Measurements from ENCODE around the gene TSNAXIP1. TPM values are rescaled to one million over a fixed set of nuclear protein-coding genes. Genes with fewer than 3 reads are reported as not detected.
A peak's percentile ranks its signal among the peaks of the same experiment; 100 is the strongest.

Gene TSNAXIP1
- total RNA-seq, 1 experiment from 2014 or later: 1.2 TPM

DNA sequence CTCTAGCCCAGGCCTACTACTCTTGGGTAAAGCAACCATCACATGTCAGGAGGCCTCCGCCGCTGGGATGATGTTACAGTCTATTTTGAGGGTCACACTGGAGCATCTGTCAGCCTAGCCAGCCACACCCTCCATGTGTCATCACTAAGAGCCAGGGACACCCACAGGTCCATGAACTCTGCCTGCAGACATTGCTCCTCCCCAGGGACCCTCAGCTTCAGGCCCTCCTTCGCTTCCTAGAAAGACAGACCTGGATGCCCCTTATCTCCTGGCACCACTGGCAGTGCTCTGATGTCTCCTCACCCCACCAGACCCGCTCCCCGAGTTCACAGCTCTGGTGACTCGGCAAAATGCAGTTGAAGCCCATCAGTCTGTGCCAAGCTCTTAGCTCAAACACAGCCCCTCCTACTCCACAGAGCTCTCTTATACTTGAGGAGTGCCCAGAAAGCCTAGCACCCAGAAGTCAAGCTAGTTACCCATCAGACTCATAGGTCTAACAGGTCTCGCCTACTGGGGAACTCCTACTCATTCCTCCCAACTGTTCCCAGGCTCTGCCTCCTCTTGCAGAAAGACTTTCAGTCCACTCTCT, 6.3 kb upstream of the TSNAXIP1 start:
- no peaks in the 10 kb centered on the region for H3K9me3 ChIP-seq (ENCODE audit: control insufficient read depth in 1 of 2, insufficient read depth in 1 of 2, low read depth in 1 of 2, low read length in 2 of 2)
- H3K4me2 ChIP-seq (ENCODE audit: low read length): peak overlapping the region; percentile 21; the same call in 1 of the 2 replicates
- no TSS peak for BruUV-seq (replicated peaks)
- peaks cover 7 to 15% of the 10 kb centered on the region in 2 experiments; a peak in 3 of 4 replicates for H3K4me1 ChIP-seq (ENCODE audit: control insufficient read depth in 1 of 2, insufficient read depth in 2 of 2, low read length in 2 of 2)
- no peaks in the 10 kb centered on the region for H3K27me3 ChIP-seq (ENCODE audit: insufficient read depth, low read length)
- DNase-seq (ENCODE audit: low read depth, low spot score): no peak
- ChIA-PET CTCF (interaction anchor here (0.9 kb wide), 1 partner anchor 16 kb away, joined by 4 read pairs; no protein-coding TSS in a partner anchor), POLR2A (no interaction called here), RAD21 (ENCODE audit: low non-redundant PET in 1 of 2, low total read pairs in 2 of 2, uncharacterized antibody in 2 of 2, unreplicated experiment in 2 of 2) (no interaction called here)
- no peak overlapping the region for H3K4me3 ChIP-seq (replicated peaks in 1 of 2; ENCODE audit: low read depth in 1 of 2, low read length in 2 of 2)
- H4K20me1 ChIP-seq (ENCODE audit: insufficient read depth): no peaks in the 10 kb centered on the region
- no peak overlapping the region for H3K9ac ChIP-seq (ENCODE audit: low read length)
- intact Hi-C loops (cut with micrococcal nuclease): loop anchor here (10.0 kb wide), 1 partner anchor 276 kb away; the partner anchor contains the start of gene RIPOR1
- H2AFZ ChIP-seq (ENCODE audit: low read depth, low read length, poor library complexity, severe bottlenecking): no peak overlapping the region
- no peak overlapping the region for H3K27ac ChIP-seq (ENCODE audit: low read depth, low read length)
- peaks cover 5 to 6% of the 10 kb centered on the region in 2 experiments; a peak in 2 of 4 replicates for H3K36me3 ChIP-seq (ENCODE audit: control insufficient read depth in 1 of 2, insufficient read depth in 2 of 2, low read length in 2 of 2)
- no peaks in the 10 kb centered on the region for H3K9me2 ChIP-seq (ENCODE audit: insufficient read depth)
- ATAC-seq: no peak
- H3K79me2 ChIP-seq (ENCODE audit: insufficient read depth, low read length): peaks cover 37% of the 10 kb centered on the region
- TF ChIP-seq POLR2A (IDR thresholded peaks at IDR 0.05; ENCODE audit: borderline replicate concordance, extremely low read depth, insufficient read depth, insufficient read length): no peak
- no peak for TF ChIP-seq ZFX (IDR thresholded peaks at IDR 0.05)
- TF ChIP-seq FOSL1 (IDR thresholded peaks at IDR 0.05; ENCODE audit: low read depth): no peak
- TF ChIP-seq TCF7L2 (IDR thresholded peaks at IDR 0.05; ENCODE audit: borderline replicate concordance, extremely low read depth, insufficient read depth, insufficient read length): no peak
- TF ChIP-seq EZH2phosphoT487 (IDR thresholded peaks at IDR 0.05; ENCODE audit: borderline replicate concordance): no peak
- no peak for TF ChIP-seq YY1 (IDR thresholded peaks at IDR 0.05; ENCODE audit: extremely low read depth, insufficient replicate concordance, low read depth, low read length)
- no peak for TF ChIP-seq EZH2 (IDR thresholded peaks at IDR 0.05)
- TF ChIP-seq RAD21 (IDR thresholded peaks at IDR 0.05; ENCODE audit: low read depth): no peak
- TF ChIP-seq POLR2AphosphoS5 (IDR thresholded peaks at IDR 0.05; ENCODE audit: low read depth, low read length): no peak
- no peak for TF ChIP-seq CBX3 (IDR thresholded peaks at IDR 0.05; ENCODE audit: low read depth)
- TF ChIP-seq SRF (IDR thresholded peaks at IDR 0.05; ENCODE audit: low read depth): no peak
- TF ChIP-seq ATF3 (IDR thresholded peaks at IDR 0.05): no peak
- no peak for TF ChIP-seq CEBPB (IDR thresholded peaks at IDR 0.05; ENCODE audit: low read depth)
- TF ChIP-seq CTCF (IDR thresholded peaks at IDR 0.05 in 2 of 3, conservative IDR thresholded peaks at IDR 0.05 in 1 of 3; ENCODE audit: borderline replicate concordance in 1 of 3, insufficient read depth in 1 of 3, low read depth in 2 of 3, low read length in 2 of 3): no peak
